SK-N-SH (cell line): ENCODE measurements around the gene FBLIM1. TPM values are rescaled to one million over a fixed set of nuclear protein-coding genes. Genes with fewer than 3 reads are reported as not detected.

ENCODE experiments used
- CTCF ChIA-PET: fragments of 300-600, 350-600 bp; formaldehyde crosslinking; extraction: SDS; loops from one replicate; lab custom pipeline; 2021; lab: Yijun Ruan, JAX
- POLR2A ChIA-PET: fragments of 350-600 bp; sonication (Branson Sonifier 250); formaldehyde crosslinking; extraction: SDS; loops from one replicate; lab custom pipeline; 2020; ENCODE audit warnings: antibody characterized with exemption, inconsistent platforms; lab: Yijun Ruan, JAX
- DNase-seq: peaks from one replicate; pipeline ENCODE4 v3.0.0; 2012
- H2AFZ ChIP-seq: fragments of 200-600 bp; sonication (generic); 2 replicates; pipeline ENCODE4 v1.8.1; 2016; ENCODE audit warnings: antibody characterized with exemption, mild to moderate bottlenecking, low read depth
- H3F3A ChIP-seq: fragments of 200-600 bp; sonication (generic); replicated peaks from 2 replicates; pipeline ENCODE3; 2016; ENCODE audit warnings: antibody characterized with exemption, mild to moderate bottlenecking; ENCODE audit not compliant: insufficient read depth
- H3K27ac ChIP-seq, 2 experiments: fragments of 200-500 bp in 1 of 2; fragments of 200-600 bp in 1 of 2; sonication (Bioruptor generic) in 1 of 2; sonication (generic), shearing (Covaris generic) in 1 of 2; 2 replicates each; pipeline versions ENCODE4 v1.5.1 to v1.6.1; 2014 to 2016; ENCODE audit warnings: low read depth in 2 of 2, inconsistent platforms in 1 of 2, low read length in 1 of 2, mild to moderate bottlenecking in 1 of 2, mixed read lengths in 1 of 2
- H3K27me3 ChIP-seq: fragments of 200-600 bp; sonication (generic), shearing (Covaris generic); 2 replicates; pipeline ENCODE4 v1.6.1; 2016; ENCODE audit warnings: mixed run types; ENCODE audit not compliant: insufficient read depth
- H3K36me3 ChIP-seq, 2 experiments: fragments of 200-500 bp in 1 of 2; fragments of 200-600 bp in 1 of 2; sonication (Bioruptor generic) in 1 of 2; sonication (generic) in 1 of 2; replicated peaks in 1 of 2; 2 replicates each; pipeline versions ENCODE3 to v1.5.1; 2014 to 2016; ENCODE audit warnings: low read length in 1 of 2, mild to moderate bottlenecking in 1 of 2; ENCODE audit not compliant: insufficient read depth in 2 of 2, control insufficient read depth in 1 of 2
- H3K4me1 ChIP-seq, 2 experiments: fragments of 200-500 bp in 1 of 2; fragments of 200-600 bp in 1 of 2; sonication (Bioruptor generic) in 1 of 2; sonication (generic), shearing (Covaris generic) in 1 of 2; 2 replicates each; pipeline versions ENCODE4 v1.5.1 to v1.6.1; 2014 to 2016; ENCODE audit warnings: low read depth in 1 of 2, low read length in 1 of 2, mixed run types in 1 of 2; ENCODE audit not compliant: insufficient read depth in 2 of 2, control insufficient read depth in 1 of 2
- H3K4me2 ChIP-seq: fragments of 200-600 bp; sonication (generic), shearing (Covaris generic); 2 replicates; pipeline ENCODE4 v1.6.1; 2017; ENCODE audit warnings: mixed run types
- H3K4me3 ChIP-seq, 2 experiments: fragments of 200-500 bp in 1 of 2; fragments of 200-600 bp in 1 of 2; sonication (Bioruptor generic) in 1 of 2; sonication (generic), shearing (Covaris generic) in 1 of 2; 2 replicates each; pipeline versions ENCODE4 v1.5.1 to v1.8.1; 2014 to 2016; ENCODE audit warnings: low read depth in 2 of 2, inconsistent platforms in 1 of 2, low read length in 1 of 2, mild to moderate bottlenecking in 1 of 2, mixed read lengths in 1 of 2, moderate library complexity in 1 of 2
- H3K79me2 ChIP-seq: fragments of 200-600 bp; sonication (generic); 2 replicates; pipeline ENCODE4 v1.8.1; 2017; ENCODE audit warnings: mild to moderate bottlenecking; ENCODE audit not compliant: insufficient read depth
- H3K9ac ChIP-seq: fragments of 200-600 bp; sonication (generic); 2 replicates; pipeline ENCODE4 v1.6.1; 2017; ENCODE audit warnings: mixed run types
- H3K9me2 ChIP-seq: fragments of 200-600 bp; sonication (generic); 2 replicates; pipeline ENCODE4 v1.6.1; 2017; ENCODE audit warnings: mixed run types
- H3K9me3 ChIP-seq: fragments of 200-600 bp; sonication (generic); 2 replicates; pipeline ENCODE4 v1.6.1; 2017; ENCODE audit warnings: mixed run types, mild to moderate bottlenecking, moderate library complexity
- H4K20me1 ChIP-seq: fragments of 200-600 bp; sonication (generic); 2 replicates; pipeline ENCODE4 v1.6.1; 2017; ENCODE audit warnings: mild to moderate bottlenecking, mixed run types; ENCODE audit not compliant: insufficient read depth
- CHD2 ChIP-seq: fragments of 150-350 bp; IDR thresholded peaks from 2 replicates; pipeline ENCODE4 v1.6.1; 2018; ENCODE audit warnings: low read length; ENCODE audit not compliant: partially characterized antibody
- CTCF ChIP-seq: fragments of 200-600 bp; sonication (generic); IDR thresholded peaks from 2 replicates; pipeline ENCODE4 v1.6.1; 2017; ENCODE audit warnings: antibody characterized with exemption, mild to moderate bottlenecking, moderate library complexity
- GABPA ChIP-seq: IDR thresholded peaks from 2 replicates; pipeline ENCODE4 v1.4.0; 2012; ENCODE audit warnings: low read depth, mild to moderate bottlenecking
- IRF3 ChIP-seq: fragments of 150-350 bp; IDR thresholded peaks from 2 replicates; pipeline ENCODE4 v1.6.1; 2016; ENCODE audit warnings: mild to moderate bottlenecking, low read depth, low read length
- MEF2A ChIP-seq: IDR thresholded peaks from 2 replicates; pipeline ENCODE4 v1.4.0; 2012; ENCODE audit warnings: low read depth, borderline replicate concordance
- MXI1 ChIP-seq: IDR thresholded peaks from 2 replicates; pipeline ENCODE4 v1.6.1; 2012; ENCODE audit warnings: mild to moderate bottlenecking, low read depth, low read length, improper control_type of control experiment
- NRF1 ChIP-seq: IDR thresholded peaks from 2 replicates; pipeline ENCODE4 v1.6.1; 2012; ENCODE audit warnings: low read depth, mild to moderate bottlenecking, low read length
- SIN3A ChIP-seq: IDR thresholded peaks from 2 replicates; pipeline ENCODE4 v1.6.1; 2012; ENCODE audit warnings: low read depth, mild to moderate bottlenecking, low read length, moderate library complexity, borderline replicate concordance
- SMC3 ChIP-seq: IDR thresholded peaks from 2 replicates; pipeline ENCODE4 v1.6.1; 2012; ENCODE audit warnings: low read depth, low read length, improper control_type of control experiment
- TAF1 ChIP-seq: IDR thresholded peaks from 2 replicates; pipeline ENCODE4 v1.6.1; 2012; ENCODE audit warnings: low read depth, mild to moderate bottlenecking, low read length, moderate library complexity, borderline replicate concordance
- TEAD4 ChIP-seq: IDR thresholded peaks from 2 replicates; pipeline ENCODE4 v1.4.0; 2012; ENCODE audit warnings: mild to moderate bottlenecking, borderline replicate concordance; ENCODE audit not compliant: insufficient read depth
- WGBS: methylation state at CpG from one replicate; pipeline ENCODE4 v1.1.6; 2017; ENCODE audit warnings: low lambda C conversion rate; 5-methylcytosine and 5-hydroxymethylcytosine counted together
- polyA plus RNA-seq, 3 experiments: library from polyadenylated mRNA; depleted of rRNA; stranded (reverse); fragments of >200 nt; gene quantifications; 2 replicates each; pipeline ENCODE4 v1.2.3, GENCODE V29; 2012
- TF ChIP-seq, protein P1 (sequence below): IDR thresholded peaks from 2 replicates; pipeline ENCODE4 v1.4.0; 2012; ENCODE audit warnings: low read depth, borderline replicate concordance

The FBLIM1 gene
- polyA plus RNA-seq, 1 of the 3 experiments (the other 2 are of a cell fraction): 89.8 TPM

DNA sequence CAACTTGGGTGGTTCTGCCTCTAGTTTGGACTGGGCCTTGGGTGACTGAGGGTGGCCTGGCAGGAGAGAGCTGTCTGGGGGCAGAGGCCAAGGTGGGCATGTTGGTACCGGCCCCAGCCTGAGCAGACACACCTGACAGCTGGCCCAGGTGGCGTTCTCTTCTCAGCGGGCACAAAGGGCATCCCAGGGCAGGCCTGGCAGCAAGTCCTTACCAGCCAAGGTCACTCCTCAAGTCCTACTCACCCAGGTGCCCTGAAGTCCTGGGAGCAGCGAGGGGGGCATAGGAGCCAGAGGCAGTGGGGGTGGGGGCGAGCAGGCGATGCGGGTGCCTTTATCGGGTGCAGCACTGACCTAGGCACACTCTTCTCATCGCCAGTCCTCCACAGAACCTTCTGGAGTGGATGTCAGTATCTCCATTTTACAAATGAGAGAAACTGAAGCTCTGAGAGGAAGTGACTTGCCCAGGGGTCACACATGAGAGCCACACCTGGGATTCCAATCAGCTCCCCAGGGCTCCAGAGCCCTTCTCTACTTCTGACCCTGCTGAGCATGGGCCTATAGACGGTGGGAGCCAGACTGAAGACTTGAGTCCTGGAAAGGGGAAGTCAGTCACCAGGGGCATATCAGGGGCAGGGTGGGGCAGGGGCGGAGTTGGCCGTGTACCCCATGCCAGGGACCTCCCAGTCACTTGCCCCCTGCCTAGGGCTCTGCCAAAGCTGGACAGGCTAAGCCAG, 23.1 kb upstream of the FBLIM1 start:
- POLR2A ChIA-PET: no interaction called here
- H3K9me3 ChIP-seq: no peaks in the 10 kb centered on the region
- no peaks in the 10 kb centered on the region for H3K27me3 ChIP-seq
- no peak overlapping the region for H3K9ac ChIP-seq
- H2AFZ ChIP-seq: no peak overlapping the region
- H3K4me1 ChIP-seq: peaks cover 0 to 37% of the 10 kb centered on the region in 2 experiments; a peak in 1 of 4 replicates
- H3K79me2 ChIP-seq: no peaks in the 10 kb centered on the region
- H3K36me3 ChIP-seq: peaks cover 0 to 39% of the 10 kb centered on the region in 2 experiments
- H3F3A ChIP-seq: no peaks in the 10 kb centered on the region
- 95% methylated on average over 7 of the region's 12 CpGs for WGBS
- no peak for TF ChIP-seq SMC3
- TF ChIP-seq IRF3: no peak
- TF ChIP-seq CTCF: no peak
- TF ChIP-seq, protein P1, sequence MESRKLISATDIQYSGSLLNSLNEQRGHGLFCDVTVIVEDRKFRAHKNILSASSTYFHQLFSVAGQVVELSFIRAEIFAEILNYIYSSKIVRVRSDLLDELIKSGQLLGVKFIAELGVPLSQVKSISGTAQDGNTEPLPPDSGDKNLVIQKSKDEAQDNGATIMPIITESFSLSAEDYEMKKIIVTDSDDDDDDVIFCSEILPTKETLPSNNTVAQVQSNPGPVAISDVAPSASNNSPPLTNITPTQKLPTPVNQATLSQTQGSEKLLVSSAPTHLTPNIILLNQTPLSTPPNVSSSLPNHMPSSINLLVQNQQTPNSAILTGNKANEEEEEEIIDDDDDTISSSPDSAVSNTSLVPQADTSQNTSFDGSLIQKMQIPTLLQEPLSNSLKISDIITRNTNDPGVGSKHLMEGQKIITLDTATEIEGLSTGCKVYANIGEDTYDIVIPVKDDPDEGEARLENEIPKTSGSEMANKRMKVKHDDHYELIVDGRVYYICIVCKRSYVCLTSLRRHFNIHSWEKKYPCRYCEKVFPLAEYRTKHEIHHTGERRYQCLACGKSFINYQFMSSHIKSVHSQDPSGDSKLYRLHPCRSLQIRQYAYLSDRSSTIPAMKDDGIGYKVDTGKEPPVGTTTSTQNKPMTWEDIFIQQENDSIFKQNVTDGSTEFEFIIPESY: no peak
- no peak for TF ChIP-seq GABPA
- TF ChIP-seq MEF2A: no peak
- TF ChIP-seq NRF1: no peak
- no peak for TF ChIP-seq CHD2
- no peak for TF ChIP-seq TAF1
- TF ChIP-seq TEAD4: no peak
- TF ChIP-seq SIN3A: no peak
- TF ChIP-seq MXI1: no peak
- CTCF ChIA-PET: interaction anchor here (1.5 kb wide), 1 partner anchor 20 kb away, joined by 3 read pairs; no protein-coding TSS in a partner anchor
- H4K20me1 ChIP-seq: no peaks in the 10 kb centered on the region
- H3K4me3 ChIP-seq: no peak overlapping the region
- no peak for DNase-seq
- peak overlapping the region in 1 of 2 experiments; percentile 34; a peak in 1 of 4 replicates for H3K27ac ChIP-seq
- H3K4me2 ChIP-seq: no peak overlapping the region
- no peaks in the 10 kb centered on the region for H3K9me2 ChIP-seq
